GM23338 (cell line): ENCODE data around the gene KIAA1614. TPM values are rescaled to one million over a fixed set of nuclear protein-coding genes. Genes with fewer than 3 reads are reported as not detected.
A peak's percentile ranks its signal among the peaks of the same experiment; 100 is the strongest.

ENCODE experiments used
- ATAC-seq: fragments of 200-7000 bp; cut with Tn5 transposase; 3 replicates; pipeline ENCODE4 v1.9.1; 2020
- DNase-seq: peaks from one replicate; pipeline ENCODE4 v3.0.0-alpha.2; 2015; ENCODE audit warnings: low spot score
- H2AFZ ChIP-seq: fragments of 200-600 bp; sonication (generic); 2 replicates; pipeline ENCODE4 v1.8.0; 2016; ENCODE audit warnings: antibody characterized with exemption, mild to moderate bottlenecking, moderate library complexity
- H3F3A ChIP-seq: fragments of 200-600 bp; sonication (generic); replicated peaks from 2 replicates; pipeline ENCODE4 v1.8.0; 2017; ENCODE audit warnings: antibody characterized with exemption, mixed run types, low read depth
- H3K27ac ChIP-seq: fragments of 200-600 bp; sonication (generic); 2 replicates; pipeline ENCODE4 v1.6.1; 2016; ENCODE audit warnings: low read depth
- H3K27me3 ChIP-seq: fragments of 200-600 bp; sonication (generic); 2 replicates; pipeline ENCODE4 v1.8.0; 2016; ENCODE audit warnings: mild to moderate bottlenecking, mixed run types, moderate library complexity; ENCODE audit not compliant: insufficient read depth
- H3K36me3 ChIP-seq: fragments of 200-600 bp; sonication (generic); 2 replicates; pipeline ENCODE4 v1.8.0; 2016; ENCODE audit warnings: mild to moderate bottlenecking; ENCODE audit not compliant: insufficient read depth
- H3K4me1 ChIP-seq: fragments of 200-600 bp; sonication (generic); 2 replicates; pipeline ENCODE4 v1.8.0; 2016; ENCODE audit warnings: mild to moderate bottlenecking, moderate library complexity; ENCODE audit not compliant: insufficient read depth
- H3K4me2 ChIP-seq: fragments of 200-600 bp; sonication (generic); 2 replicates; pipeline ENCODE4 v1.7.1; 2017; ENCODE audit warnings: mixed run types
- H3K4me3 ChIP-seq: fragments of 200-600 bp; sonication (generic); 2 replicates; pipeline ENCODE4 v1.6.1; 2016; ENCODE audit warnings: mixed run types
- H3K79me2 ChIP-seq: fragments of 200-600 bp; sonication (generic); replicated peaks from 2 replicates; pipeline ENCODE4 v1.8.0; 2017; ENCODE audit warnings: mild to moderate bottlenecking; ENCODE audit not compliant: insufficient read depth
- H3K9me2 ChIP-seq: fragments of 200-600 bp; sonication (generic); 2 replicates; pipeline ENCODE4 v1.8.0; 2017; ENCODE audit not compliant: insufficient read depth
- H4K20me1 ChIP-seq: fragments of 200-600 bp; sonication (generic); replicated peaks from 2 replicates; pipeline ENCODE4 v1.8.0; 2017; ENCODE audit warnings: mild to moderate bottlenecking; ENCODE audit not compliant: insufficient read depth
- H3K27ac Mint-ChIP-seq: 2 replicates; pipeline ENCODE4 v1.8.0; 2020; ENCODE audit warnings: inconsistent platforms, mild to moderate bottlenecking, moderate library complexity, mixed read lengths
- H3K27me3 Mint-ChIP-seq: 3 replicates; pipeline ENCODE4 v1.8.0; 2022; ENCODE audit warnings: low read depth, mild to moderate bottlenecking, moderate library complexity, mixed read lengths, inconsistent platforms; ENCODE audit not compliant: insufficient read depth, poor library complexity
- H3K36me3 Mint-ChIP-seq: 3 replicates; pipeline ENCODE4 v1.8.0; 2021; ENCODE audit warnings: low read depth, mild to moderate bottlenecking, inconsistent platforms, moderate library complexity, mixed read lengths
- H3K4me1 Mint-ChIP-seq: 3 replicates; pipeline ENCODE4 v1.8.0; 2020; ENCODE audit warnings: mild to moderate bottlenecking, inconsistent platforms, mixed read lengths
- H3K4me3 Mint-ChIP-seq: 3 replicates; pipeline ENCODE4 v1.8.0; 2021; ENCODE audit warnings: moderate library complexity, mild to moderate bottlenecking, inconsistent platforms, mixed read lengths
- H3K9me3 Mint-ChIP-seq: 3 replicates; pipeline ENCODE4 v1.8.0; 2020; ENCODE audit warnings: moderate library complexity, mild to moderate bottlenecking, inconsistent platforms, mixed read lengths
- JUNB ChIP-seq: IDR thresholded peaks from one replicate; pipeline ENCODE4 v1.6.1; 2016; ENCODE audit warnings: antibody characterized with exemption; ENCODE audit not compliant: unreplicated experiment
- ZNF114 ChIP-seq: fragments of 250-450 bp; sonication (Bioruptor Pico); IDR thresholded peaks from 2 replicates; pipeline ENCODE4 v1.5.0; 2020; ENCODE audit warnings: mild to moderate bottlenecking, moderate library complexity
- polyA plus RNA-seq: library from polyadenylated mRNA; unstranded; fragments of >200 nt; fragmentation: Nextera tagmentation; extraction: Ambion mirVana; gene quantifications from 2 replicates; pipeline ENCODE4 v1.2.1, GENCODE V29; 2016
- total RNA-seq: library from RNA; depleted of rRNA; stranded (reverse); fragments of >200 nt; shearing (Covaris generic); gene quantifications from 2 replicates; pipeline ENCODE4 v1.2.3, GENCODE V29; 2014
- TF ChIP-seq, protein P1 (sequence below), 2 experiments: fragments of 200-600 bp in 1 of 2; sonication (generic) in 1 of 2; conservative IDR thresholded peaks; 2 replicates each; pipeline versions ENCODE4 v1.5.1 to v1.6.1; 2016 to 2017; ENCODE audit warnings: antibody characterized with exemption in 2 of 2, low read depth in 2 of 2, mild to moderate bottlenecking in 2 of 2, moderate library complexity in 1 of 2
- TF ChIP-seq, protein P2 (sequence below): fragments of 250-450 bp; sonication (Bioruptor Pico); IDR thresholded peaks from 2 replicates; pipeline ENCODE4 v1.5.0; 2020; ENCODE audit warnings: mild to moderate bottlenecking, moderate library complexity

The KIAA1614 gene
- total and polyA plus RNA-seq, 2 experiments from 2014 or later: 1.1 to 1.8 TPM

DNA sequence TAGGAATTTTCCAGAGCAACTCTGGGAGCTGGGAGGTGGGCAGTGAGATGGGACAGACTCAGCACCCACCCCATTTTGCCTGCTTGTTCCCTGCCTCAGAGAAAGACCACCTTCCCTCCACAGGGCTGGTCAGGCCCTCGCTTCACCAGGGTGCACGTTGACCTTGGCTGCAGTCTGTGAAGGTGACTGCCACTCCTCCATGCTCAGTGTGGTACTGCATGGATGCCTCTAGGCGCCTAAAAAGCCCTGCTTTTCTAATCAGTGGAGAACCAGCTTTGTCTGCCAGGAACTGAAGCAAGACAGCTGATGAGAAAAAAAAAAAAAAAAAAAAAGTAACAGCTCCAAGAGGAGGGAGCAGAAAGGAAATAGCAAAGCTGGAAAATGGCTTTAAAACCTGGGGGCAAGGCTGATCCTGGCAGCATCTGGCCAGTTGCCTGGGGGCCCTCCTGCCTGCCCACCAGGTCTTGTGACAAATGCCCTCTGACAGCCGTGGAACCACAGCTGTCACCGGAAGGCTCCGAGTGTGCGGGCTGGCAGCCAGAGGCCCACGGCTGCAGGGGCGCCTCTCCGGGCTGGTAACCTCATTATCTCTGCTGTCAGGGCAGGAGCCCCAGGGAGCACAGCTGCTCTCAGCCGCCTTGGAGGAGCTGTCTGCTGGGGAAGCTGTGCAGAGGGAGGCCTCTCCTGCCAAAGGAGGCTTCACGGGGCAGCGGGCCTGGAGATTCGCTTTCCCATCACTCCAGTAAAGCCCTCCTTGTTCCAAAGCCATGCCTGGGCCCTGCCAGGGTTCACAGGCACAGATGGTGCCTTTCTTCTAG is 13.7 kb downstream of the KIAA1614 start:
- H2AFZ ChIP-seq: no peak overlapping the region
- H3K9me2 ChIP-seq: peaks cover 6% of the 10 kb centered on the region; the same call in 1 of the 2 replicates
- DNase-seq (no peak), ATAC-seq (peak; percentile 2)
- no peaks in the 10 kb centered on the region for H3K79me2 ChIP-seq
- no peak overlapping the region for H3K27ac ChIP-seq
- H3K4me2 ChIP-seq: peak overlapping the region; percentile 64; the same call in 1 of the 2 replicates
- no peak for TF ChIP-seq JUNB
- TF ChIP-seq, protein P1, sequence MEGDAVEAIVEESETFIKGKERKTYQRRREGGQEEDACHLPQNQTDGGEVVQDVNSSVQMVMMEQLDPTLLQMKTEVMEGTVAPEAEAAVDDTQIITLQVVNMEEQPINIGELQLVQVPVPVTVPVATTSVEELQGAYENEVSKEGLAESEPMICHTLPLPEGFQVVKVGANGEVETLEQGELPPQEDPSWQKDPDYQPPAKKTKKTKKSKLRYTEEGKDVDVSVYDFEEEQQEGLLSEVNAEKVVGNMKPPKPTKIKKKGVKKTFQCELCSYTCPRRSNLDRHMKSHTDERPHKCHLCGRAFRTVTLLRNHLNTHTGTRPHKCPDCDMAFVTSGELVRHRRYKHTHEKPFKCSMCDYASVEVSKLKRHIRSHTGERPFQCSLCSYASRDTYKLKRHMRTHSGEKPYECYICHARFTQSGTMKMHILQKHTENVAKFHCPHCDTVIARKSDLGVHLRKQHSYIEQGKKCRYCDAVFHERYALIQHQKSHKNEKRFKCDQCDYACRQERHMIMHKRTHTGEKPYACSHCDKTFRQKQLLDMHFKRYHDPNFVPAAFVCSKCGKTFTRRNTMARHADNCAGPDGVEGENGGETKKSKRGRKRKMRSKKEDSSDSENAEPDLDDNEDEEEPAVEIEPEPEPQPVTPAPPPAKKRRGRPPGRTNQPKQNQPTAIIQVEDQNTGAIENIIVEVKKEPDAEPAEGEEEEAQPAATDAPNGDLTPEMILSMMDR (conservative IDR thresholded peaks at IDR 0.05; ENCODE audit: low read depth in 2 of 2): no peak
- no peak for TF ChIP-seq ZNF114 (CRISPR knock-in tag)
- TF ChIP-seq, protein P2, sequence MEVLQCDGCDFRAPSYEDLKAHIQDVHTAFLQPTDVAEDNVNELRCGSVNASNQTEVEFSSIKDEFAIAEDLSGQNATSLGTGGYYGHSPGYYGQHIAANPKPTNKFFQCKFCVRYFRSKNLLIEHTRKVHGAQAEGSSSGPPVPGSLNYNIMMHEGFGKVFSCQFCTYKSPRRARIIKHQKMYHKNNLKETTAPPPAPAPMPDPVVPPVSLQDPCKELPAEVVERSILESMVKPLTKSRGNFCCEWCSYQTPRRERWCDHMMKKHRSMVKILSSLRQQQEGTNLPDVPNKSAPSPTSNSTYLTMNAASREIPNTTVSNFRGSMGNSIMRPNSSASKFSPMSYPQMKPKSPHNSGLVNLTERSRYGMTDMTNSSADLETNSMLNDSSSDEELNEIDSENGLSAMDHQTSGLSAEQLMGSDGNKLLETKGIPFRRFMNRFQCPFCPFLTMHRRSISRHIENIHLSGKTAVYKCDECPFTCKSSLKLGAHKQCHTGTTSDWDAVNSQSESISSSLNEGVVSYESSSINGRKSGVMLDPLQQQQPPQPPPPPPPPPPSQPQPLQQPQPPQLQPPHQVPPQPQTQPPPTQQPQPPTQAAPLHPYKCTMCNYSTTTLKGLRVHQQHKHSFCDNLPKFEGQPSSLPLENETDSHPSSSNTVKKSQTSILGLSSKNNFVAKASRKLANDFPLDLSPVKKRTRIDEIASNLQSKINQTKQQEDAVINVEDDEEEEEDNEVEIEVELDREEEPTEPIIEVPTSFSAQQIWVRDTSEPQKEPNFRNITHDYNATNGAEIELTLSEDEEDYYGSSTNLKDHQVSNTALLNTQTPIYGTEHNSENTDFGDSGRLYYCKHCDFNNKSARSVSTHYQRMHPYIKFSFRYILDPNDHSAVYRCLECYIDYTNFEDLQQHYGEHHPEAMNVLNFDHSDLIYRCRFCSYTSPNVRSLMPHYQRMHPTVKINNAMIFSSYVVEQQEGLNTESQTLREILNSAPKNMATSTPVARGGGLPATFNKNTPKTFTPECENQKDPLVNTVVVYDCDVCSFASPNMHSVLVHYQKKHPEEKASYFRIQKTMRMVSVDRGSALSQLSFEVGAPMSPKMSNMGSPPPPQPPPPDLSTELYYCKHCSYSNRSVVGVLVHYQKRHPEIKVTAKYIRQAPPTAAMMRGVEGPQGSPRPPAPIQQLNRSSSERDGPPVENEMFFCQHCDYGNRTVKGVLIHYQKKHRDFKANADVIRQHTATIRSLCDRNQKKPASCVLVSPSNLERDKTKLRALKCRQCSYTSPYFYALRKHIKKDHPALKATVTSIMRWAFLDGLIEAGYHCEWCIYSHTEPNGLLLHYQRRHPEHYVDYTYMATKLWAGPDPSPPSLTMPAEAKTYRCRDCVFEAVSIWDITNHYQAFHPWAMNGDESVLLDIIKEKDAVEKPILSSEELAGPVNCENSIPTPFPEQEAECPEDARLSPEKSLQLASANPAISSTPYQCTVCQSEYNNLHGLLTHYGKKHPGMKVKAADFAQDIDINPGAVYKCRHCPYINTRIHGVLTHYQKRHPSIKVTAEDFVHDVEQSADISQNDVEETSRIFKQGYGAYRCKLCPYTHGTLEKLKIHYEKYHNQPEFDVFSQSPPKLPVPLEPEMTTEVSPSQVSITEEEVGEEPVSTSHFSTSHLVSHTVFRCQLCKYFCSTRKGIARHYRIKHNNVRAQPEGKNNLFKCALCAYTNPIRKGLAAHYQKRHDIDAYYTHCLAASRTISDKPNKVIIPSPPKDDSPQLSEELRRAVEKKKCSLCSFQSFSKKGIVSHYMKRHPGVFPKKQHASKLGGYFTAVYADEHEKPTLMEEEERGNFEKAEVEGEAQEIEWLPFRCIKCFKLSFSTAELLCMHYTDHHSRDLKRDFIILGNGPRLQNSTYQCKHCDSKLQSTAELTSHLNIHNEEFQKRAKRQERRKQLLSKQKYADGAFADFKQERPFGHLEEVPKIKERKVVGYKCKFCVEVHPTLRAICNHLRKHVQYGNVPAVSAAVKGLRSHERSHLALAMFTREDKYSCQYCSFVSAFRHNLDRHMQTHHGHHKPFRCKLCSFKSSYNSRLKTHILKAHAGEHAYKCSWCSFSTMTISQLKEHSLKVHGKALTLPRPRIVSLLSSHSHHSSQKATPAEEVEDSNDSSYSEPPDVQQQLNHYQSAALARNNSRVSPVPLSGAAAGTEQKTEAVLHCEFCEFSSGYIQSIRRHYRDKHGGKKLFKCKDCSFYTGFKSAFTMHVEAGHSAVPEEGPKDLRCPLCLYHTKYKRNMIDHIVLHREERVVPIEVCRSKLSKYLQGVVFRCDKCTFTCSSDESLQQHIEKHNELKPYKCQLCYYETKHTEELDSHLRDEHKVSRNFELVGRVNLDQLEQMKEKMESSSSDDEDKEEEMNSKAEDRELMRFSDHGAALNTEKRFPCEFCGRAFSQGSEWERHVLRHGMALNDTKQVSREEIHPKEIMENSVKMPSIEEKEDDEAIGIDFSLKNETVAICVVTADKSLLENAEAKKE (CRISPR knock-in tag): no peak
- no peaks in the 10 kb centered on the region for H4K20me1 ChIP-seq
- H3K4me3 ChIP-seq: no peak overlapping the region
- H3F3A ChIP-seq: no peaks in the 10 kb centered on the region
- Mint-ChIP-seq H3K36me3 (no peaks in the 10 kb centered on the region), H3K4me1 (peaks cover 68% of the 10 kb centered on the region), H3K9me3 (no peaks in the 10 kb centered on the region; the same call in 2 of the 3 replicates), H3K27me3 (peaks cover 6% of the 10 kb centered on the region), H3K4me3 (no peak overlapping the region), H3K27ac (peak overlapping the region; percentile 51; the same call in 1 of the 2 replicates)
- peaks cover 44% of the 10 kb centered on the region for H3K4me1 ChIP-seq
- no peaks in the 10 kb centered on the region for H3K27me3 ChIP-seq
- no peaks in the 10 kb centered on the region for H3K36me3 ChIP-seq
